Superior temporal gyrus (tissue), 1 donor: ENCODE measurements around the gene KRT33A.
A peak's percentile ranks its signal among the peaks of the same experiment; 100 is the strongest.

Experiments
- DNase-seq: peaks from one replicate; pipeline ENCODE4 v3.0.0-alpha.2; 2016; ENCODE audit errors: extremely low spot score

The KRT33A gene

DNA sequence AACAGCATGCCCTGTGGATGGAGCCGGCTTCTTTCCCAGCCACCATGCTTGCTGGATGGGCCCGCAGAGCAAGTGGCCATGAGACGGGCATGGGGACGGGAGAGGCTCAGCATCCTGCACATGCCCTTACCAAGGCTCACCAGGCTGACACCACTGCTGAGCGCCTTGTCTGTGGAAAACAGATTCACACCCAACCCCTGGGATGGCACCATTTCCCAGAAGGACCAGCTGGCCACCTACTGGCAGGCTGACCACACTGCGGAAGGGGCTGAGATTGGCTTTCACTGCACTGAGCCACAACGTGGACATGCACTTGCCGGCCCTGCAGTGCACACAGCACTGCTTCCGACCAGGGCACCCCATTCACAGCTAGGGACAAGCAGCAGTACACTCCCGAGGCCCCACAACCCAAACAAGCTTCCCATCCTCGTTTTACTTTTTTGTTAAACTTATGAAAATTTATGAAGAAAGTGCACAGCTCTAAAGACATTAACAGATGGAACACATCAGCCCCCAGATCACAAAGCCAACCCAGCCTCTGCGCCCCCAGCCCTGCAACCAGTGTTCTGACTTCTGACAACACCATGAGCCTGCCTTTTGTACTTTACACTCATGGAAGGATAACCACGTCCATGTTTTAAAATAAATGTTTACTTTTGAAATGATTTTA is 21.2 kb downstream of the KRT33A start:
- DNase-seq = peak; percentile 42

GRCh38 chr17:41328207-41328606 is 22.4 kb downstream of the KRT33A start:
- no peak for DNase-seq

DNA sequence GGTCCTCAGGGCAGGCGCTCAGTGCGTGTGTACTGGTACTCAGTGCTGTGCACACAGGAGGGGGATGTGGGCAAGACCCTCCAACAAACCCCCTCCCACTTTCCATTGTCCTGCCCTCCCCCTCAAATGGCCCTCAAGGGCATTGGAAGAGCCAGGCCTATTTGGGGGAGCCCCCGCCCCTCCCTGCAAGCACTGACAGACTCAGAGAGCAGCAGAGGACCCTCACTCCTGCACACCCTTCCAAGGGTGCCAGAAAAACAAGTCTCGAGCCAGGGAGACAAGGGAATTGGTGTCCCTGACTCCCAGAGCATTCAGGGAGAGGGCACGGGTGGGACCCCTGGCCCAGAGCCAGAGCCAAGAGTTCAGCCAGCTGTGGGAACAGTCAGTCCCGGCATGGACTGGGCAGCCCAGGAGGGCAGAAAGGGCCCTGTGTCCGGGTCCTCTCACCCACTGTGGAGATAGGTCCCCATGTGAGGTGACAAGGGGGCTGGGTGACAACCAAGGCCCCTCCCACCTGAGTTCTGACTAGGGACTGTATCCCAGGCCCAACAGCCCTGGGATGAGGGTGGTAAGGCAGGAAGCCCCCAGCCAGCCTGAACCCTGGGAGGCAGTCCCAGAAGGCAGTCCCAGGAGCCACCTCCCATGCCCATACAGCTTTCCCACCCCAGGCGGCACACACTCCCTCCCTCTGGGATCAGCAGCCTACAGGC is 23.1 kb downstream of the KRT33A start:
- DNase-seq = no peak

DNA sequence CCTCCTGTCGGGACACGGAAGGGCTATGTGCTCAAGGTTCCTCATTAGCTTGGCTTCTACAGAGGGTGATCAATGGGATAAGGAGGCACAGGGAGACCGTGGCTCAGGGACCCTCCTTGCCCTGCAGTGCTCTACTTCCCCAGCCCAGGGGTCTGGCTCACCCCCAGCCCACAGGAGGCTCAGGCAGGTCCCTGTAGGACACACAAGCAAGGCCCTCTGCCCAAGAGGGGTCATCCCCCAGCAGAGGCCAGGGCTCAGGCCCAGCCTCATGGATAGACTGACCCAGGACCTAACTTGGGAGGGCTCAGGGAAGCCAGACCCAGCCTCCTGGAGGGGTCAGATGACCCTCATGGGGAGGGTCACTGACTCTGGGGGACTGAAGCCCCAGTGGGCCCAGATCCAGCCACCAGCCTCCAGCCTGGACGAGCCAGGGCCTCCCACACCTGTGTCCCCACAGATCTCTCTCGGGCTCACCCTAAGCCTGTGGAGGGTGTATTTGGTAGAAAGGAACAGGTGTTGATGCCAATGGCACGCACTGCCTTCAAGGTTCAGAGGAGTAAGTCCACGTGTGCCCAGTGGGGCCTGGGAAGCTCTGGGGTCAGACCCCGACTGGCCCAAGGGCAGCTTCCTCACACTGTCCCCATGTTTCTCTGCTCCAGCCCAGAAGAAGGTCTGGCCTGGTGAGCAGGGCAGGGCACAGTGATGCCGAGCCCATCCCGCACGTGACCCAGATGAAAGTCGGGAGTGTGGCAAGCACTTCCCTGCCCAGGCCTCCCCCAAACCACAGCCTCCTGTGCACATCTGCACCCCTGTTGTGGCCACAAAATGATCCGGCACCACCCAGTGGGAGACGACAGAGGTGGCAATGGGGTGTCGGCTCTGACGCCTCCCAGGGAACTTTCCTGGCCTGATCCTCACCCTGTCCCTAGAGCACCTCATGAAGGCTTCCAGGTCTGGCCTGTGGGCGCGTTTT is 24.2 kb downstream of the KRT33A start:
- DNase-seq = no peak

- no peak for DNase-seq
Measured at GRCh38 chr17:41325611-41326010, 25.0 kb downstream of the KRT33A start.

- DNase-seq = no peak
Measured at GRCh38 chr17:41325126-41325525, 25.5 kb downstream of the KRT33A start.

DNA sequence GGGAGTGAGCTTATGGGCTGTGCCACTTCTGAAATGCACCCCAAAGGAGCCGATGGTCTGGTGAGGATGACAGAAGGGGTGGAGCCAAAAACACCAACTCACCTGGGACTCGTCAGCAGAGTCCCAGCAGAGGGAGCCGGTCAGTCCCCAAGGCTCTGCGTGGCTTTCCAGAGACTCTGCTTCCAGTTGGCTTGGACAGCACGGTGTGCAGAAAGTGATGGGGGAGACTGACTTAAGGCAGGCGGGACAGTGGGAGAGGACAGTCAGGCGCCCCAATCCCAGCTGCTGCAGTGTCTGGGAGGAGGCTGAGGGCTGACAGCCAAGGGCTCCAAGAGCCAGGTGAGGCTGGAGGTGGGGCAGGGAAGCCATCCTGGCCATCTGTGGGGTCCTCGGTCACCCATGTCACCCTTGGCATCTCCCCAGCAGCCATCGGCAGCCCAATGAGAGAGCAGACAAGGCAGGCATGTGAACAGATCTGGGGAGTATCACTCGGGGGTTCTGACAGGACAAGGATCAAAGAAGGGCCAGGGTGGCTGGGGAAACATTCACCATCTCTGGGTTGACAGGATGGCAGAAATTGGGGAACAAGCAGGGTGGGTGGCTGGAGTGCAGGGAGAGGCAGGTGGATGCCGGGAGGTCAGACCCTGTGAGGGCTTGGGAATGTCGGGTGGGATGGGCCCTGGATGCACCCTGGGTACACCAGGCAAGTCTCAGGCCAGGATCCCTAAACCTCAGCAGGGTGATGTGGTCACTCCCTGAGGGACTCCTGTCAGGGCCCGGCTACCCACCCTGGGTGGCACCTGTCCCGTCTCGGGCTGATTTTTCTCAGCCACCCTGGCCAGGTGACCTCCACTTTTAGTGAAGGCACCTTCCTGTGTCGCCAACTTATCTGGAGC is 26.2 kb downstream of the KRT33A start:
- no peak for DNase-seq

DNA sequence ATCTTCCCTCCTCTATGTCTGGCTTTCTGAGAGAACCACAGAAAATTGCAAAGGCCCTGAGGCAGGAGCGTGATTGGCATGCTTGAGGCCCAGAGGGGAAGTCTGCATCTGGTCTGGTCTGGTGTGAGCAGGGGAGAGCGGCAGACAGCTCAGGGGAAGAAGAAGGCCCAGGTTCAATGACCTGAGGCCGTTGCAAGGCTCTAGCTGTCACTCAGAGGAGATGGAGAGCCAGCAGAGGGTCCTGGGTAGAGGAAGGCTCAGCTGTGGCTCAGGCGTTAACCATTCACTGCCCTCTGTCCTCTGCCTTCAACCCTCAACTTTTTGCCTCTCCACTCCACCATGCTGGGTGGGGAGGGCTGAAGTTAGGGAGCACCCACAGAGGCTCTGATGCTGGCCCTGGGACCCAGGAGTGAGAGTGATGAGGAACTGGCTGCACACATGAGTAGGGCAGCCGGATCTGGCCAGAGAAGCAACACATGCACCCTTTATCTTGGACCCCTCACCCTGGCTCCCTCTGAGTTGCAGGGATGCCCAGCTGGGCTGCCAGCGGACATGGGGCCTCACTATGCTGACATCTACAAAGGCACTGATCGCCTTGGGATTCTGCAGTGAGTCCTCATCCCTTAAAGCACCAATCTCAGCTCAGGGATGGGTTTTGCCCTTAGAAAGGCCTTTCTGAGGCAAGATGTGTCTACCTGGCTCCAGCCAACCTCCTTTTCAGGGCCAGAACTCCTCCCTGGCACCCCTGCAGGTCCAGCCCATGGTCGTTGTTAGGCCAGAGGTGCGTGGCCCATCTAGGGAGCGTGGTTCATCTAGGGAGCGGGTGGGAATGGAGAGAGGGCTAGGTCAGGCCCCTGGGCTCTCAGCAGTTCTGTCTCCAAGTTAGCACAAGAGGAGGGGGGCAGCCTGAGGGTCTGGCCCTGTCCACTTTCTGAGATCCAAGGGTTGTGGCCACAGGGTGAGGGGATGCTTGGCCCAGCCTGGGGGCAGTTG is 27.4 kb downstream of the KRT33A start:
- DNase-seq = no peak

GRCh38 chr17:41322094-41322902 is 28.3 kb downstream of the KRT33A start:
- DNase-seq = peak; percentile 42

DNA sequence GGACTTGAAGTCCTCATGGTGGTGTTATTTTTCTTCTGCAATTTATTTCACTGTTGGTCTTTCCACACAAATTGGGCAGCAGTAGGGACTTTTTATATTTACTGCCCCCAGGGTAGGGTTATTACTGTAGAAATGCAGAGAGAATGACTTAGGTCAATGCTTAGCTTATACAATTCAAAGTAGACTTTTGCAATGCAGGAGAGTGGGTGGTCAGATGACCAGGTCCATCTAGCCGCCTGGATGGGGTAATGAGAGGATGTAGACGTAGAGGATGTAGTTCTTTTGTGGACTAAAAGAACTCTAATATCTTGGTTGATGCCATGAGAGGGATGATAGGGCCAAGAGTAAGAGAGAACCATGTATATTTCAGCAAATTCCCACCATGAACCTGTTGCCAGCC is 32.4 kb downstream of the KRT33A start:
- no peak for DNase-seq

DNA sequence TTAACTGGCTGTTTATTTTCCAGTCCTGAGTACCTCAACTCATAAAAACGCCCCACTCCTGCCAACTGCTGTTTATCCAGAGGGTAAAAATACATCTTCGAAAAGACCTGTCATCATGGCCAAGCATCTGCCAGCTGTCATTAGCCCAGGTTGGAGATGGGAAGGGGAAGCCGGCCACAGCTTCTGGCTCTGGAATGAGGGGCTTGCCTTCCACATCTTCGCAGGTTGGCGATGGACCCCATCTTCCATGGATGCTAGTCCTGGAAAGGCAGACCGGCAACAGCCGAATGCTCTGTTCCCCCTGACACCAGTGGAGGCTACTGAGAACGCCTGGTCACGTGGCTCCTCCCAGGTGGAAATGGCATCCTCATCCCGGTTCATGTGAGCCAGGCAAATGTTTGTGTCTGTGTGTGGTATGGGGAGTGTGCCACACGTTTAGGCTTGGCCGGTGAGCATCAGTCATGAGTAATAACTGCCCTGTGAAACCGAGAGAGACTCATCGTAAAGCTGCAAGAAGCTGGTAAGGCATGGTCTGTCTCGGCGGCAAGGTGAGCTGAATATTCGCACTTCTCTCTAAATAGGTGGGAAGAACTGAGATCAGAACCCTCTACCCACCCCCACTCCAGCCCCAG is 34.7 kb downstream of the KRT33A start:
- DNase-seq = no peak

- DNase-seq = no peak
Measured at GRCh38 chr17:41315204-41315794, 35.3 kb downstream of the KRT33A start, which contains the start of gene KRTAP17-1. Gene KRTAP17-1 (minus strand): TSS chr17:41315710. CDS start chr17:41315650, 60 bp downstream.

GRCh38 chr17:41311111-41311510 is 39.5 kb downstream of the KRT33A start:
- DNase-seq = no peak

- no peak for DNase-seq
Measured at GRCh38 chr17:41308918-41309359, 41.7 kb downstream of the KRT33A start, which contains the start of gene KRTAP16-1. Gene KRTAP16-1 (minus strand): TSS chr17:41309309. CDS start chr17:41309253, 56 bp downstream.

- DNase-seq = peak; percentile 16
Measured at GRCh38 chr17:41308251-41308917, 42.2 kb downstream of the KRT33A start.

DNA sequence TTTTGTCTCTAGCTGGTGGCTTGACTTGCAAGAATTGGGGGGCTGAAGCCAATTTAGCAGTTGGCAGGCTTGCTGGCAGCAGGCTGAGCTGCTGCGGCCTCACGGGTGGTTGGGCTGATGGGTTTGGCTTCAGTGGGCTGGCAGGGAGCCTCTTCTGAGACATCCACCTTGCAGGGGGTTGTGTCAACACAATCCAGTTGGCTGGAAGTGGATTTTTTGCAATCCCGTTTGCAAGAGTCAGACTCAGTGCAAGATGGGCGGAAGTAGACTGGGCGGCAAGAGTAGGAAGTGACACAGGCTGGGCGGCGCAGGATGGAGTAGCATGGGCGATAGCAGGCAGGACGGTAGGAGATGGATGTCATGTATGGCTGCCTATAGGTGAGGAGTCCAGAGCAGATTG is 43.0 kb downstream of the KRT33A start:
- no peak for DNase-seq

GRCh38 chr17:41304091-41304490 is 46.5 kb downstream of the KRT33A start:
- no peak for DNase-seq
